Measurements from ENCODE around the gene PRKCZ. TPM values are rescaled to one million over a fixed set of nuclear protein-coding genes. Genes with fewer than 3 reads are reported as not detected.

The PRKCZ gene
- polyA plus RNA-seq, 1 donor = 68.6 TPM

GRCh38 chr1:2185880-2186855 lies 136.0 kb downstream of the PRKCZ start:
- no CpG with 5 or more reads among the region's 38 CpGs for WGBS (ENCODE audit: insufficient coverage, low lambda C conversion rate)

GRCh38 chr1:2186901-2187300 lies 136.7 kb downstream of the PRKCZ start:
- no CpG with 5 or more reads among the region's 9 CpGs for WGBS (ENCODE audit: insufficient coverage, low lambda C conversion rate)
- no peak for DNase-seq
- H3K4me1 ChIP-seq (ENCODE audit: control insufficient read depth, insufficient read depth, low read length) = peaks cover 29% of the 10 kb centered on the region
- H3K36me3 ChIP-seq (ENCODE audit: control insufficient read depth, insufficient read depth, low read length) = peaks cover 40% of the 10 kb centered on the region
- H3K27ac ChIP-seq (ENCODE audit: low read length) = no peak overlapping the region
- H3K9me3 ChIP-seq (ENCODE audit: control insufficient read depth, low read depth, low read length) = peaks cover 9% of the 10 kb centered on the region
- H3K27me3 ChIP-seq (ENCODE audit: control insufficient read depth, insufficient read depth, low read length) = no peaks in the 10 kb centered on the region
- H3K4me3 ChIP-seq (ENCODE audit: low read length) = no peak overlapping the region

More at GRCh38 chr1:2185880-2186855, 136.0 kb downstream of the PRKCZ start:
- peaks cover 46% of the 10 kb centered on the region for H3K36me3 ChIP-seq (ENCODE audit: control insufficient read depth, insufficient read depth, low read length)
- no peak overlapping the region for H3K27ac ChIP-seq (ENCODE audit: low read length)
- H3K4me3 ChIP-seq (ENCODE audit: low read length) = no peak overlapping the region
- peaks cover 25% of the 10 kb centered on the region for H3K4me1 ChIP-seq (ENCODE audit: control insufficient read depth, insufficient read depth, low read length)
- no peak for DNase-seq
- peaks cover 9% of the 10 kb centered on the region for H3K9me3 ChIP-seq (ENCODE audit: control insufficient read depth, low read depth, low read length)
- no peaks in the 10 kb centered on the region for H3K27me3 ChIP-seq (ENCODE audit: control insufficient read depth, insufficient read depth, low read length)

DNA sequence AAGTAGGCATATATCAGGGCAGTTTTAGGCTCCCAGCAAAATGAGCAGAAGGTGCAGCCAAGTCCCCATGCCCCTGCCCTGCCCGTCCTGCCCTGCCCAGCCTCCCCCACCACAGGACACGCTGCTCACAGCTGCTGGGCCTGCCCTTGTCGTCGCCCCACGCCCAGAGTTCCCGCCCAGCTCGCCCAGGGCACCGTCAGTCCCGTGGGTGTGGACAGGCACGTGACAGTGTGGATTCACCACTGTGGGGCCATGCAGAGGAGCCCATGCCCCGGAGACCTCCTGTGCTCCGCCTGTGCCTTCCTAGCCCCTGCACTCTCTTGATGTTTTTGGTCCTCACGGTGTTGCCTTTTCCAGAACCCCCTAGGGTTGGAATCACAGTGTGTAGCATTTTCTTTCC lies 137.4 kb downstream of the PRKCZ start:
- Histone ChIP-seq H3K4me1 (ENCODE audit: control insufficient read depth, insufficient read depth, low read length) (peaks cover 36% of the 10 kb centered on the region), H3K27me3 (ENCODE audit: control insufficient read depth, insufficient read depth, low read length) (no peaks in the 10 kb centered on the region), H3K36me3 (ENCODE audit: control insufficient read depth, insufficient read depth, low read length) (peaks cover 33% of the 10 kb centered on the region), H3K27ac (ENCODE audit: low read length) (no peak overlapping the region), H3K9me3 (ENCODE audit: control insufficient read depth, low read depth, low read length) (peaks cover 9% of the 10 kb centered on the region), H3K4me3 (ENCODE audit: low read length) (no peak overlapping the region)
- WGBS (ENCODE audit: insufficient coverage, low lambda C conversion rate) = no CpG with 5 or more reads among the region's 13 CpGs
- peak; percentile 29 to 48 for DNase-seq

GRCh38 chr1:2188336-2188735 lies 138.1 kb downstream of the PRKCZ start:
- no peak for DNase-seq
- H3K4me1 ChIP-seq (ENCODE audit: control insufficient read depth, insufficient read depth, low read length) = peaks cover 43% of the 10 kb centered on the region
- no peaks in the 10 kb centered on the region for H3K27me3 ChIP-seq (ENCODE audit: control insufficient read depth, insufficient read depth, low read length)
- no peak overlapping the region for H3K27ac ChIP-seq (ENCODE audit: low read length)
- WGBS (ENCODE audit: insufficient coverage, low lambda C conversion rate) = no CpG with 5 or more reads among the region's 16 CpGs
- peaks cover 9% of the 10 kb centered on the region for H3K9me3 ChIP-seq (ENCODE audit: control insufficient read depth, low read depth, low read length)
- H3K36me3 ChIP-seq (ENCODE audit: control insufficient read depth, insufficient read depth, low read length) = peaks cover 33% of the 10 kb centered on the region
- H3K4me3 ChIP-seq (ENCODE audit: low read length) = no peak overlapping the region

DNA sequence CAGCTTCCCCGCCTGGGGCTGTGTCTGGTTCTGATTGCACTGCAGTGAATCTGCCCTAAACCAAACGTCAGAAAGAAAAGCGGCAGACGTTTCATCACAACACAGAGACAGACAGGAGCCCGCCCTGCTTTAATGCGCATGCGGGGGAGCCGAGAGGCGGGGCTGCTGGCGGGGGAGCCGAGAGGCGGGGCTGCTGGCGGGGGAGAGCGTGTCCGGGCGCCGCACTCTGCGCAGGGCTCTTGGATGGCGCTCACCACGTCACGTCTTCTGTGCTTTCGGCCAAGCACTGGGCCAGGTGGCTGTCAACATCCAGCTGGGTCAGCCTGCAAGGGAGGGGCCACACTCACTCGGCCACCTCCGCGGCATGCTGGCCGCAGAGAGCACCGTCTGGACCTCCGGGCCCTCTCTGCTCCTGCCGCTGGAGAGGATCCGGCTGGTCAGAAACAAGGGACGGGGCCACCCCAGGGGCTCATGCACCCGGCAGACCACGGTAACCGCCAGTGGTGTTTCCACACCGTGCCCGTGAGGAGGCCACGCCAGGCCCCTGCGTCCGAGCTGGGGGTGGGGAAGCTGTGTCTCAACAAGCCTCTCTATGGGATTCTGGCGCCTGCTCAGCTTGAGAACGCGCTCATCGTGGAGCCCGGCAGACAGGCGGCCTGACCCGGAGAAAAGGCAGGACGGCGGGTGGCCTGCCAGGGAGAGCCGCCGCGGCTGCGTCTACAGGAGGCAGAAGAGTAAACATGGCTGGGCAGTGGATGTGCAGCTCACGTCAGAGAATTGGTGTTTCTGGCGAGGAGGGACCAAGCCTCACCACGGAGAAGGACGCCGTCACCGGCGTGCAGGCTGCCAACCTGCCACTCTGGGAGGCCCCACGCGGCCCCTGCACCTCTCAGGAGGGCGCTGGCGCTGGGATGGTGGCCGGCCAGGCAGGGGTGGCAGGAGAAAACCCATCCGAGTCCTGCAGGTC lies 139.5 kb downstream of the PRKCZ start:
- peak overlapping the region; percentile 58 for H3K4me3 ChIP-seq (ENCODE audit: low read length)
- peak overlapping the region; percentile 96 for H3K27ac ChIP-seq (ENCODE audit: low read length)
- peaks cover 9% of the 10 kb centered on the region for H3K9me3 ChIP-seq (ENCODE audit: control insufficient read depth, low read depth, low read length)
- no CpG with 5 or more reads among the region's 65 CpGs for WGBS (ENCODE audit: insufficient coverage, low lambda C conversion rate)
- H3K4me1 ChIP-seq (ENCODE audit: control insufficient read depth, insufficient read depth, low read length) = peaks cover 49% of the 10 kb centered on the region
- peak; percentile 87 to 96 for DNase-seq
- no peaks in the 10 kb centered on the region for H3K27me3 ChIP-seq (ENCODE audit: control insufficient read depth, insufficient read depth, low read length)
- peaks cover 20% of the 10 kb centered on the region for H3K36me3 ChIP-seq (ENCODE audit: control insufficient read depth, insufficient read depth, low read length)

GRCh38 chr1:2190491-2190976 lies 140.3 kb downstream of the PRKCZ start:
- peaks cover 54% of the 10 kb centered on the region for H3K4me1 ChIP-seq (ENCODE audit: control insufficient read depth, insufficient read depth, low read length)
- peak overlapping the region; percentile 58 for H3K4me3 ChIP-seq (ENCODE audit: low read length)
- peaks cover 12% of the 10 kb centered on the region for H3K36me3 ChIP-seq (ENCODE audit: control insufficient read depth, insufficient read depth, low read length)
- peaks cover 9% of the 10 kb centered on the region for H3K9me3 ChIP-seq (ENCODE audit: control insufficient read depth, low read depth, low read length)
- no peaks in the 10 kb centered on the region for H3K27me3 ChIP-seq (ENCODE audit: control insufficient read depth, insufficient read depth, low read length)
- no CpG with 5 or more reads among the region's 19 CpGs for WGBS (ENCODE audit: insufficient coverage, low lambda C conversion rate)
- no peak for DNase-seq
- peak overlapping the region; percentile 96 for H3K27ac ChIP-seq (ENCODE audit: low read length)

- Histone ChIP-seq H3K4me1 (ENCODE audit: control insufficient read depth, insufficient read depth, low read length) (peaks cover 61% of the 10 kb centered on the region), H3K4me3 (ENCODE audit: low read length) (no peak overlapping the region), H3K9me3 (ENCODE audit: control insufficient read depth, low read depth, low read length) (peaks cover 9% of the 10 kb centered on the region), H3K27me3 (ENCODE audit: control insufficient read depth, insufficient read depth, low read length) (no peaks in the 10 kb centered on the region), H3K36me3 (ENCODE audit: control insufficient read depth, insufficient read depth, low read length) (peaks cover 4% of the 10 kb centered on the region), H3K27ac (ENCODE audit: low read length) (peak overlapping the region; percentile 93)
- no CpG with 5 or more reads among the region's 30 CpGs for WGBS (ENCODE audit: insufficient coverage, low lambda C conversion rate)
- DNase-seq = no peak
Observed at GRCh38 chr1:2192031-2192995, 142.1 kb downstream of the PRKCZ start.

GRCh38 chr1:2193514-2194281 lies 143.5 kb downstream of the PRKCZ start:
- peak overlapping the region; percentile 93 for H3K27ac ChIP-seq (ENCODE audit: low read length)
- DNase-seq = peak in 1 of 2 donors; percentile 84

More at GRCh38 chr1:2193514-2194281, 143.5 kb downstream of the PRKCZ start:
- peaks cover 66% of the 10 kb centered on the region for H3K4me1 ChIP-seq (ENCODE audit: control insufficient read depth, insufficient read depth, low read length)
- H3K36me3 ChIP-seq (ENCODE audit: control insufficient read depth, insufficient read depth, low read length) = peaks cover 2% of the 10 kb centered on the region
- peak overlapping the region; percentile 72 for H3K4me3 ChIP-seq (ENCODE audit: low read length)
- WGBS (ENCODE audit: insufficient coverage, low lambda C conversion rate) = no CpG with 5 or more reads among the region's 44 CpGs
- H3K27me3 ChIP-seq (ENCODE audit: control insufficient read depth, insufficient read depth, low read length) = no peaks in the 10 kb centered on the region
- H3K9me3 ChIP-seq (ENCODE audit: control insufficient read depth, low read depth, low read length) = peaks cover 7% of the 10 kb centered on the region

Measured in large intestine (tissue), 3 donors.